Neural cell (in vitro differentiated cells): ENCODE measurements around the gene CXCL5. TPM values are rescaled to one million over a fixed set of nuclear protein-coding genes. Genes with fewer than 3 reads are reported as not detected.

Experiments
- H2AFZ ChIP-seq: fragments of 200-600, 300-800 bp; sonication (generic), shearing (Covaris generic); 2 replicates; pipeline ENCODE4 v1.6.0; 2014; ENCODE audit warnings: low read depth, mild to moderate bottlenecking, antibody characterized with exemption, low read length, moderate library complexity
- H3F3A ChIP-seq: fragments of 200-600 bp; shearing (Covaris generic); 2 replicates; pipeline ENCODE4 v1.6.1; 2016; ENCODE audit warnings: mild to moderate bottlenecking, moderate library complexity, mixed read lengths, antibody characterized with exemption, low read length; ENCODE audit not compliant: insufficient read depth, poor library complexity, severe bottlenecking
- H3K27ac ChIP-seq: fragments of 200-600, 300-800 bp; sonication (generic), shearing (Covaris generic); 2 replicates; pipeline ENCODE4 v1.5.1; 2014; ENCODE audit warnings: mild to moderate bottlenecking, low read length, moderate library complexity
- H3K27me3 ChIP-seq: fragments of 300-800, 200-600 bp; sonication (generic), shearing (Covaris generic); 2 replicates; pipeline ENCODE4 v1.6.0; 2014; ENCODE audit warnings: mild to moderate bottlenecking, low read depth, low read length, moderate library complexity; ENCODE audit not compliant: insufficient read depth
- H3K36me3 ChIP-seq: fragments of 300-800, 200-600 bp; sonication (generic), shearing (Covaris generic); 2 replicates; pipeline ENCODE4 v1.5.1; 2014; ENCODE audit warnings: mild to moderate bottlenecking, antibody characterized with exemption, low read length, moderate library complexity; ENCODE audit not compliant: insufficient read depth
- H3K4me2 ChIP-seq: fragments of 300-800, 200-600 bp; sonication (generic), shearing (Covaris generic); 2 replicates; pipeline ENCODE4 v1.6.0; 2014; ENCODE audit warnings: mild to moderate bottlenecking, low read length
- H3K4me3 ChIP-seq: fragments of 300-800, 200-600 bp; sonication (generic), shearing (Covaris generic); 2 replicates; pipeline ENCODE4 v1.5.1; 2014; ENCODE audit warnings: mild to moderate bottlenecking, low read length, moderate library complexity
- H3K79me2 ChIP-seq: fragments of 200-600 bp; shearing (Covaris generic); replicated peaks from 2 replicates; pipeline ENCODE4 v1.6.0; 2014; ENCODE audit warnings: mild to moderate bottlenecking, low read length, moderate library complexity; ENCODE audit not compliant: insufficient read depth
- H3K9ac ChIP-seq: fragments of 300-800, 200-600 bp; sonication (generic), shearing (Covaris generic); 2 replicates; pipeline ENCODE4 v1.6.1; 2016; ENCODE audit warnings: mild to moderate bottlenecking, low read length, mixed read lengths
- H3K9me2 ChIP-seq: fragments of 200-600 bp; shearing (Covaris generic); 2 replicates; pipeline ENCODE4 v1.6.1; 2016; ENCODE audit warnings: mild to moderate bottlenecking, low read length, mixed read lengths; ENCODE audit not compliant: insufficient read depth
- H3K9me3 ChIP-seq: fragments of 200-600, 300-800 bp; sonication (generic), shearing (Covaris generic); 2 replicates; pipeline ENCODE4 v1.6.1; 2016; ENCODE audit warnings: mild to moderate bottlenecking, mixed run types, low read length, moderate library complexity, mixed read lengths
- H4K20me1 ChIP-seq: fragments of 200-600 bp; shearing (Covaris generic); 2 replicates; pipeline ENCODE4 v1.6.1; 2016; ENCODE audit warnings: mild to moderate bottlenecking, mixed run types; ENCODE audit not compliant: insufficient read depth
- CTCF ChIP-seq: fragments of 450-650 bp; IDR thresholded peaks from 2 replicates; pipeline ENCODE4 v1.5.1; 2014; ENCODE audit warnings: antibody characterized with exemption, mild to moderate bottlenecking, moderate library complexity; ENCODE audit not compliant: poor library complexity, severe bottlenecking
- EP300 ChIP-seq: fragments of 450-650 bp; conservative IDR thresholded peaks from 2 replicates; pipeline ENCODE4 v1.6.1; 2014; ENCODE audit warnings: antibody characterized with exemption, mild to moderate bottlenecking, moderate library complexity; ENCODE audit not compliant: poor library complexity, severe bottlenecking
- EZH2 ChIP-seq: fragments of 200-600, 300-800 bp; shearing (Covaris generic), sonication (generic); IDR thresholded peaks from 2 replicates; pipeline ENCODE4 v1.6.1; 2014; ENCODE audit warnings: antibody characterized with exemption, low read length, borderline replicate concordance, mild to moderate bottlenecking; ENCODE audit not compliant: insufficient read depth, poor library complexity, severe bottlenecking
- MXI1 ChIP-seq: fragments of 450-650 bp; conservative IDR thresholded peaks from 2 replicates; pipeline ENCODE4 v1.6.1; 2014; ENCODE audit warnings: antibody characterized with exemption, mild to moderate bottlenecking; ENCODE audit not compliant: poor library complexity, severe bottlenecking
- POLR2AphosphoS5 ChIP-seq: IDR thresholded peaks from 2 replicates; pipeline ENCODE4 v1.6.1; 2012
- RAD21 ChIP-seq: fragments of 450-650 bp; conservative IDR thresholded peaks from 2 replicates; pipeline ENCODE4 v1.6.1; 2014; ENCODE audit warnings: antibody characterized with exemption, mild to moderate bottlenecking, moderate library complexity
- REST ChIP-seq: IDR thresholded peaks from 2 replicates; pipeline ENCODE4 v1.6.1; 2012; ENCODE audit warnings: borderline replicate concordance
- SMC3 ChIP-seq: fragments of 450-650 bp; conservative IDR thresholded peaks from 2 replicates; pipeline ENCODE4 v1.6.1; 2014; ENCODE audit warnings: antibody characterized with exemption, mild to moderate bottlenecking, moderate library complexity; ENCODE audit not compliant: poor library complexity
- TAF1 ChIP-seq: IDR thresholded peaks from 2 replicates; pipeline ENCODE4 v1.6.1; 2012; ENCODE audit warnings: low read depth
- polyA plus RNA-seq: library from polyadenylated mRNA; depleted of rRNA; stranded (reverse); fragments of >200 nt; gene quantifications from 2 replicates; pipeline ENCODE4 v1.2.3, GENCODE V29; 2014

CXCL5 gene
- polyA plus RNA-seq, 1 donor from 2014 or later = not detected

- H3K9me2 ChIP-seq = no peaks in the 10 kb centered on the region
- no peak overlapping the region for H3K27ac ChIP-seq
- no peak overlapping the region for H2AFZ ChIP-seq
- no peaks in the 10 kb centered on the region for H3K79me2 ChIP-seq
- no peaks in the 10 kb centered on the region for H3F3A ChIP-seq
- H3K4me3 ChIP-seq = no peak overlapping the region
- H4K20me1 ChIP-seq = no peaks in the 10 kb centered on the region
- no peaks in the 10 kb centered on the region for H3K36me3 ChIP-seq
- no peaks in the 10 kb centered on the region for H3K9me3 ChIP-seq
- TF ChIP-seq CTCF (no peak), EZH2 (no peak), MXI1 (no peak), RAD21 (no peak)
- no peak overlapping the region for H3K9ac ChIP-seq
- no peaks in the 10 kb centered on the region for H3K27me3 ChIP-seq
- H3K4me2 ChIP-seq = no peak overlapping the region
Observed at GRCh38 chr4:73991742-73992000, 6.8 kb downstream of the CXCL5 start.

- TF ChIP-seq REST = no peak
- no peak overlapping the region for H3K4me3 ChIP-seq
- H4K20me1 ChIP-seq = no peaks in the 10 kb centered on the region
- H3K9me3 ChIP-seq = no peaks in the 10 kb centered on the region
- H3K4me2 ChIP-seq = no peak overlapping the region
- H3K9me2 ChIP-seq = no peaks in the 10 kb centered on the region
- H3K27me3 ChIP-seq = no peaks in the 10 kb centered on the region
- no peak overlapping the region for H2AFZ ChIP-seq
- H3K79me2 ChIP-seq = no peaks in the 10 kb centered on the region
- H3K9ac ChIP-seq = no peak overlapping the region
- H3K27ac ChIP-seq = no peak overlapping the region
- no peaks in the 10 kb centered on the region for H3K36me3 ChIP-seq
- no peaks in the 10 kb centered on the region for H3F3A ChIP-seq
Observed at GRCh38 chr4:73990988-73991741, 7.3 kb downstream of the CXCL5 start.

- Histone ChIP-seq H3K27me3 (no peaks in the 10 kb centered on the region), H3K79me2 (no peaks in the 10 kb centered on the region), H3K9me3 (no peaks in the 10 kb centered on the region), H3K36me3 (no peaks in the 10 kb centered on the region), H3K27ac (no peak overlapping the region), H2AFZ (no peak overlapping the region), H3K9ac (no peak overlapping the region), H3F3A (no peaks in the 10 kb centered on the region), H4K20me1 (no peaks in the 10 kb centered on the region), H3K9me2 (no peaks in the 10 kb centered on the region), H3K4me2 (no peak overlapping the region), H3K4me3 (no peak overlapping the region)
- TF ChIP-seq RAD21 = no peak
- no peak for TF ChIP-seq REST
- no peak for TF ChIP-seq EZH2
- TF ChIP-seq MXI1 = no peak
- no peak for TF ChIP-seq CTCF
- TF ChIP-seq TAF1 = no peak
- TF ChIP-seq EP300 = no peak
- TF ChIP-seq SMC3 = no peak
- no peak for TF ChIP-seq POLR2AphosphoS5
Observed at GRCh38 chr4:73989928-73990327, 8.5 kb downstream of the CXCL5 start.
